AG04450 (cell line): ENCODE measurements around the gene TP53AIP1. TPM values are rescaled to one million over a fixed set of nuclear protein-coding genes. Genes with fewer than 3 reads are reported as not detected.
A peak's percentile ranks its signal among the peaks of the same experiment; 100 is the strongest.

Experiments used
- CTCF ChIA-PET: fragments of 300-600, 350-600 bp; formaldehyde crosslinking; extraction: SDS; loops from one replicate; lab custom pipeline; 2022; ENCODE audit warnings: antibody characterized with exemption, inconsistent platforms; lab: Charles Lee
- POLR2A ChIA-PET: fragments of 350-600 bp; formaldehyde crosslinking; extraction: SDS; loops from one replicate; lab custom pipeline; 2021; ENCODE audit warnings: antibody characterized with exemption, inconsistent platforms; lab: Yijun Ruan, JAX
- DNase-seq: peaks from one replicate; pipeline ENCODE4 v3.0.0-alpha.2; 2011; ENCODE audit warnings: low read depth, low spot score
- H3K27ac ChIP-seq: one replicate; pipeline ENCODE4 v1.5.1; 2012; ENCODE audit warnings: low read depth, low read length, control low read depth
- H3K27me3 ChIP-seq: one replicate; pipeline ENCODE4 v1.6.0; 2012; ENCODE audit warnings: low read length; ENCODE audit not compliant: control insufficient read depth, insufficient read depth
- H3K4me3 ChIP-seq: 2 replicates; pipeline ENCODE4 v1.5.1; 2011; ENCODE audit warnings: mild to moderate bottlenecking, low read depth, low read length, control low read depth
- H3K9me3 ChIP-seq: 2 replicates; pipeline ENCODE4 v1.5.1; 2012; ENCODE audit warnings: low read length; ENCODE audit not compliant: control insufficient read depth, insufficient read depth
- polyA plus RNA-seq: library from polyadenylated mRNA; depleted of rRNA; stranded (reverse); fragments of >200 nt; gene quantifications from 2 replicates; pipeline ENCODE4 v1.2.3, GENCODE V29; 2011
- TF ChIP-seq, protein P1 (sequence below): IDR thresholded peaks from 2 replicates; pipeline ENCODE4 v1.5.1; 2011; ENCODE audit warnings: low read depth, low read length, control low read depth, inconsistent platforms

Gene TP53AIP1
- polyA plus RNA-seq, 1 experiment: not detected

DNA sequence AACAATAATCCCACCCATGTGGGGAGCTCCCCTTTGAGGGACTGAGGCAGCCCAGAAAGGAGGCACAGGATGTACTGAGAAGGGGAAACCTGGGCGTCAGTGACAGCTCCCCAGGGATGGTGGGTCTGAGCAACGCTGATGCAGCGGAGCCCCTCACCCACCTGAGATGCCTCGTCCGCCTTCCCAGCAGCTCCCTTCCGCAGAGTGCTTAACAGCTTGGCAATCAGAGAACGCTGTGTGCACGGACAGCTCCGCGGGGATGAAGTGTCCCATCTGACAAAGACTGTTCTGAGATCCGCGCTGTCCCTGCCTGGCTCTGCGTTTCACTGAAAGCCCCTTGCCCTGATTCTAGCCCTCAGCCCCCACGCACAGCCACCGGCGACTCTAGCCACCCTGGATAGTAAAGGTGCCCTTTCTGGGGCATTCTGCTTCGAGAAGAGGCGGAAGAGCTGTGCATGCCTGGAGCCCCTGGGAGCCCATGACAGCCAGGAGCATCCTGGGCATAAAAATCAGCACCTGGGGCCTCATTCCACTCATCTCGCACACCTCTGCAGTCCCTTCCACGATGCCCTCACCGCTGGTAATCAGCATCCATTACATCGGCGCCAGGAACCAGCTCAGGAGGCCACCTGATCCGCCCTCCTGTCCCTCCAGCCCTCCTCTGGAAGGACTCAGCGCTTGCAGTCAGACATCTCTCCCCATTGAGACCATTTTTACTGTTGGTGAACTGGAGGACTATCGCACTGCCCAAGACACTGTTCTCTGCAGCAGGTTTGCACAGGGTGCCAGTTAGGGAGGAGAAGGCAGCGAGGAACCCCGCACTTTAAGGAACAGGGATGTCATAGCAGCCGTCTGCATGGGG, 40.8 kb downstream of the TP53AIP1 start:
- POLR2A ChIA-PET: no interaction called here
- peak overlapping the region; percentile 21 for H3K27ac ChIP-seq

DNA sequence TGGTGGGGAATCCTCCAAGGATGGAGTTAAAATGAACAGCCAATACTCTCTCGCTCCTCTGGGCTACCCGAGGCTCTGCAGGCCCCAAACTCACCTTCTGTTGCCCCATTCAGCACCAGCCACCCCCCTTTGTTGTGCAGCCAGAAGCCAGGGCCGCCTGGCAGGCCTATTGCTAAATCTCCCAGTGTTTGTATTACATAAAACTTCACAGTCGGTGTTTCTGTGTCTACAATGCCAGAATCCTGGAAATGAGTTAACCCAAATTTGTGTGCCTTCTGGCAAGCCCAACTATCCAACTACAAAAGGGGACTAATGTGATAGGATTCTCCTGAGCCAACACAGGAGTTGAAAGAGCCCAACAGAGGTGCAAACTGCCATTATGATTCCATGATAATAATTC, 42.2 kb downstream of the TP53AIP1 start:
- Histone ChIP-seq H3K27ac (no peak overlapping the region), H3K9me3 (no peaks in the 10 kb centered on the region; the same call in 1 of the 2 replicates), H3K4me3 (no peak overlapping the region), H3K27me3 (peaks cover 8% of the 10 kb centered on the region)
- DNase-seq: no peak
- ChIA-PET POLR2A (no interaction called here), CTCF (interaction anchor here (1.3 kb wide), 1 partner anchor 56 kb away, joined by 7 read pairs; no protein-coding TSS in a partner anchor)
- TF ChIP-seq, protein P1, sequence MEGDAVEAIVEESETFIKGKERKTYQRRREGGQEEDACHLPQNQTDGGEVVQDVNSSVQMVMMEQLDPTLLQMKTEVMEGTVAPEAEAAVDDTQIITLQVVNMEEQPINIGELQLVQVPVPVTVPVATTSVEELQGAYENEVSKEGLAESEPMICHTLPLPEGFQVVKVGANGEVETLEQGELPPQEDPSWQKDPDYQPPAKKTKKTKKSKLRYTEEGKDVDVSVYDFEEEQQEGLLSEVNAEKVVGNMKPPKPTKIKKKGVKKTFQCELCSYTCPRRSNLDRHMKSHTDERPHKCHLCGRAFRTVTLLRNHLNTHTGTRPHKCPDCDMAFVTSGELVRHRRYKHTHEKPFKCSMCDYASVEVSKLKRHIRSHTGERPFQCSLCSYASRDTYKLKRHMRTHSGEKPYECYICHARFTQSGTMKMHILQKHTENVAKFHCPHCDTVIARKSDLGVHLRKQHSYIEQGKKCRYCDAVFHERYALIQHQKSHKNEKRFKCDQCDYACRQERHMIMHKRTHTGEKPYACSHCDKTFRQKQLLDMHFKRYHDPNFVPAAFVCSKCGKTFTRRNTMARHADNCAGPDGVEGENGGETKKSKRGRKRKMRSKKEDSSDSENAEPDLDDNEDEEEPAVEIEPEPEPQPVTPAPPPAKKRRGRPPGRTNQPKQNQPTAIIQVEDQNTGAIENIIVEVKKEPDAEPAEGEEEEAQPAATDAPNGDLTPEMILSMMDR: no peak

More for the DNA sequence above, 40.8 kb downstream of the TP53AIP1 start:
- Histone ChIP-seq H3K9me3 (no peaks in the 10 kb centered on the region), H3K27me3 (peaks cover 4% of the 10 kb centered on the region), H3K4me3 (no peak overlapping the region)
- TF ChIP-seq, protein P1: no peak
- DNase-seq: no peak
- CTCF ChIA-PET: interaction anchor here (0.6 to 1.3 kb wide), 3 partner anchors 18 to 60 kb away, joined by 3 to 7 read pairs (median 5); no protein-coding TSS in a partner anchor

DNA sequence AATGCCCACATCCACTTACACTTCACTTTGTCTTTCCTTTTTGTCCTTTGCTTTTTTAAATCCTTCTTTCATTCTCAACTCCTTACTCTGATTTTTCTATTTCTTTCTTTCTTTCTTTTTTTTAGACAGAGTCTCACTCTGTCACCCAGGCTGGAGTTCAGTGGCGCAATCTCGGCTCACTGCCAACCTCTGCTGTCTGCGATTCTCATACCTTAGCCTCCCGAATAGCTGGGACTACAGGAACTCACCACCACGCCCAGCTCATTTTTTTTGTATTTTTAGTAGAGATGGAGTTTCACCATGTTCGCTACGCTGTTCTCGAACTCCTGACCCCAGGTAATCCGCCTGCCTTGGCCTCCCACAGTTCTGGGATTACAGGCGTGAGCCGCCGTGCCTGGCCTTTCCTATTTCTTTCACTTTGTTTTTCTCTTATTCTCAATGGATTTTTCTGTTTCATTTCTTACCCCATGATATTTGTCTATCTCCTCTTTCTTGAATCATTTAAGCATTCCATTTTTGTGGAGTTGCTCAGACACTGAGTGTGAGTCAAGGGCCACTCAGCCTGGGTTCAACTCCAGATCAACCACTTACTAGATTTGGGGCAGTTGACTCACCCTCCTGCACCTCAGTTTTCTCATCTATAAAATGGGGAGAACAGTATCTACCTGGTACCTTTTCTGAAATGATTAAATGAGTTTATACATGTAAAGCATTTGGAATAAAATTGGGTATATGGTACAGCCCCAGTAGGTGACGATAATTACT, 43.9 kb downstream of the TP53AIP1 start:
- DNase-seq: no peak
- H3K4me3 ChIP-seq: no peak overlapping the region
- TF ChIP-seq, protein P1: no peak
- POLR2A ChIA-PET: no interaction called here
- H3K27ac ChIP-seq: no peak overlapping the region
- H3K9me3 ChIP-seq: no peaks in the 10 kb centered on the region; the same call in 1 of the 2 replicates
- peaks cover 8% of the 10 kb centered on the region for H3K27me3 ChIP-seq
- CTCF ChIA-PET: interaction anchor here (0.6 to 0.9 kb wide), 3 partner anchors 49 to 1233 kb away, joined by 3 to 4 read pairs (median 3); no protein-coding TSS in a partner anchor

DNA sequence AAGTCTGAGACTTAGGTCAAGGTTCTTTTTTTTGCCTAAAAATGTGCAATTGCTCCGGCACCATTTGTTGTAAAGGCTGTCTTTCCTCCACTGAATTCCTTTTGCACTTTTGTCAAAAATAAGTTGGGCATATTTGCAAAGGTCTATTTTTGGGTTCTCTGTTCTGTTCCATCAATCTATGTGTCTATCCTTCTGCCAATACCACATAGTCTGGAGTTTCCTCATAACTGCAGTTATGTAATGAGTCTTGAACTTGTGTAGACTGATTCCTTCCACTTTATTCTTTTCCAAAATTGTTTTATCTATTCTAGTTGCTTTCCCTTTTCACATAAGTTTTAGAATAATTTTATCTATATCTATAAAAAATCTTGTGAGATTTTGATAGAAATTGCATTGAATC, 44.8 kb downstream of the TP53AIP1 start:
- Histone ChIP-seq H3K27me3 (peaks cover 8% of the 10 kb centered on the region), H3K4me3 (no peak overlapping the region), H3K9me3 (no peaks in the 10 kb centered on the region; the same call in 1 of the 2 replicates), H3K27ac (no peak overlapping the region)
- POLR2A ChIA-PET: no interaction called here
- CTCF ChIA-PET: interaction anchor here (0.9 kb wide), 1 partner anchor 58 kb away, joined by 3 read pairs; no protein-coding TSS in a partner anchor
- TF ChIP-seq, protein P1: no peak
- DNase-seq: no peak
